GM18499 (cell line): ENCODE results near the gene ZNF219.

Experiments used
- ATAC-seq: cut with Tn5 transposase; IDR thresholded peaks from one replicate; pipeline ENCODE4 v1.9.1; 2021; ENCODE audit warnings: moderate number of reproducible peaks; ENCODE audit not compliant: insufficient read depth, unreplicated experiment

Gene ZNF219

DNA sequence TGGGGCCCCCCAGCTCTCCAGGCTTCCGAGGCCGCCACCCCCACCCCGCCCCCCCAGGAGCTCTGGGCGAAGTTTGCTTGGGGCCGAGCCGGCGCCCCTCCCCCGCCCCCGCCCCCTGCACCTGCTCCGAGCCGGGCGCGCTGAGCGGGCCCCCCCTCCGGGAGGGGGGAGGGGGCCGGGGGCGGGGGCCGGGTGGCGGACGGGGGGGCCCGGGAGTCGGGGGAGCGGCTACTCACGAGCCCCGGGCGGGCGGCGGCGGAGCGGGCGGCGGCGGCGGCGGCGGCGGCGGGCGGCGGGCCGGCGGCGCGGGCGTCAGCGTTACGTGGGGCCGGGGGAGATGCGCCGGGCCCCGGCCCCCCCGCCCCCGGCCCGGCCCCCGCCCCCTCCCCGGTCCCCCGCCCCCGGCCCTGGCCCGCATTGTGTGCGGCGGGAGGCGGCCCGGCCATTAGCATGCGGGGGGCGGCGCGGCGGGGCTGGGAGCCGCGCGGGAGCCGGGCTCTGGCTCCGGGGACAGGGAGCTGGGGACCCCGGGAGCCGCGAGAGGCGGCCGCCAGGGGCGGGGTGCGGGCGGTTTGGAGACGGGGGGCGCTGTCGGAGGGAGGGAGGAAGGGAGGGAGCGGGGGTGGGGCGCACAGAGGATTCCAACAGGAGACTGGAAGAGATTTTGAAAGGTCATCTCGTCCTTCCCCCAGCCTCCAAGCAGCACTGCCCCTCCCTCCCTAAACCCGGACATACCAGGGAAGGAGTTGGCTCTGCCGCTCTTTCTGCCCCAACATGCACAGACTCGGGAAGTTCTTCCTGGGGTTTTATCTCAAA is at the start of gene ZNF219:
ZNF219 (minus strand) TSS at position 580 of the 816 bp plus-strand sequence. CDS start 5,064 bp downstream, outside the sequence.
- no peak for ATAC-seq

DNA sequence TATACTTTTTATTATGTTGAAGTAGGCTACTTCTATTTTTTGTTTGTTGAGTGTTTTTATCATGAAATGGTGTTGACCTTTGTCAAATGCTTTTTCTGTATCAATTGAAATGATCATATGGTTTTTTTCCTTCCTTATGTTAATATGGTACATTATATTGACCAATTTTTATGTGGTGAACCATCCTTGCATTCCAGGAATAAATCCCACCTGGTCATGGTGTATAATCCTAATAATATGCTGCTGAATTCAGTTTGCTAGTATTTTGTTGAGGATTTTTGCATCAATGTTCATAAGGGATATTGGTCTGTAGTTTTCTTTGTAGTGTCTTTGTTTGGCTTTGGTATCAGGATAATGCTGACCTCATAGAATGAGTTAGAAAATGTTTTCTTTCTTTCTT is 47.0 kb upstream of the ZNF219 start:
- no peak for ATAC-seq

DNA sequence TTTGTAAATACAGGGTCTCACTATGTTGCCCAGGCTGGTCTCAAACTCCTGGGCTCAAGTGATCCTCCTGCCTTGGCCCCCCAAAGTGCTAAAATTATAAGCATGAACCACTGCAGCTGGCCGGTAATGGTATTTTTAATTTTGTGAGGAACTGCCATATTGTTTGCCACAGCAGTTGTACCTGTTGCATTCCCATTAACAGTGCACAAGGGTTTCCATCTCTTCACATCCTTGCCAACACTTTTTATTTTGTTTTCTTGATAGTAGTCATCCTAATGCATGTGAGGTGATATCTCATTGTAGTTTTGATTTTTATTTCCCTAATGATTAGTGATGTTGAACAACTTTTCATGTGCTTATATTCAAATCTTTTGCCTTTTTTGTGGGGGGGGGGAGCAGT is 43.9 kb upstream of the ZNF219 start:
- no peak for ATAC-seq

DNA sequence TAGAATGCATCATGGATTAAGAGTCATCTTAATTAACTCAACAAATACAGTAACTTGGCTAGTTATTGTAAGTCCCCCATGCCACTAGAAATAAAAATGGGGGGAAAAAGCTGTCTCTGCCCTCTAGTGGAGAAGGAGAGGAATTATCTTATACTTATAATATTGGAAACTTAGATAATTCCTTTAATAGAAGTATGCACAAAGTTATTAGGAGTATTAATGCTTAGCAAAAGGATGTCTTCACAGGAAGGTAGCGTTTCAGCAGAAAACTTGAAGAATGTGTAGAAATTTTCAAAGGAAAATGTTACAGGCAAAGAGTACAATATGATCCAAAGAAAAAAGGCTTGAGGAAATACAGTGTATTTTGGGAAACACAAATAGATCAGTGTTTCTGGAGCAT is 37.6 kb upstream of the ZNF219 start:
- no peak for ATAC-seq

DNA sequence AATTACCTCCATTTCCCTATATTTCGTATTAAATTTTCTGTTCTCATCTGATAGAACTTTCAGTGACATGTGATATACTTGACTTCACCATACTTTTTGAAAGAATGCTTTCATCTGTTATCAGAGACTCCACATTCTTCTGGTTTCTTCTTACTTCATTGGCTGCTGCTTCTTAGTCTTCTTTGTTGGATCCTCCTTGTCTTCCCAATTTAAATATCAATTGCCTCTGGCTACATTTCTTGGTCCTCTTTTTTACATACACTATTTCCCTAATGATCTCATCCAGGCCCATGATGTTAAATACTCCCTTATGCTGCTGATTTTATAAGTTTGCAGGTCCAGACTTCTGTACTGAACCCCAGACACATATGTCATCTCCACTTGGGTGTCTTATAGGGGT is 35.4 kb upstream of the ZNF219 start:
- no peak for ATAC-seq

DNA sequence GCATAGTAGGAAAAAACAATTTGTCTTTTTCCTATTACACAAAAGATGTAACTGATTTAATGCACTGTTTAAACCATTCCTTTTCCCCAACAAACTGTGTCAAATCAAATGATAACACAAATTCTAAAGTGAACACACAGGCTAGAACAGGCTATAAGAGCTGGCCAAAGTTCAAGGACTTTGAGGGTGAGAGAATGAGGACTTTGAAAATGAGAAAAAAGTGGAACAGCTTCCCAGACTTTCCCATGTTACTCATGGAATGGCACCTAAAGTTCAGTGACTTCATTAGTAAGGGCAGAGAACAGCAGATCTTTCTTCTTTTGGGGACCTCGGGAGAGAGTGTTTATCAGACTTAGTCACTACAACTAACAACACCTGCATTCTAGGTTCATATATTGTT is 25.0 kb upstream of the ZNF219 start:
- no peak for ATAC-seq

DNA sequence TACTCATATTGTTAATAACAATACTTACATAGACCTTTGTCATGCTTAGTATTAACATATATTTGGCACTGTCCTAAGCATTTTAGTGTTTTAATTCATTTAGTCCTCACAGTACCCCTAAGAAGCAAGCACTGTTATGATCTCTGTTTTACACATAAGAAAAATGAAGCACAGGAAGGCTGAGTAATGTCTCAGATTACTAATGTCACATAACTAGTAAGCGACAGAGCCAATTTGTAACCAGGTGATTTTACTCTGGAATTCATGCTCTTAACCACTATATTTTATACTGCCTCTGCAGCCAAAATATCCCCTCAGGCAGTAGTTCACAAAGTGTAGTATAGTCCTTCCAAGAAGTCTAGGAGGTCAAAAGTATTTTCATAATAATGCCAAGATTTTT is 22.7 kb upstream of the ZNF219 start:
- no peak for ATAC-seq

DNA sequence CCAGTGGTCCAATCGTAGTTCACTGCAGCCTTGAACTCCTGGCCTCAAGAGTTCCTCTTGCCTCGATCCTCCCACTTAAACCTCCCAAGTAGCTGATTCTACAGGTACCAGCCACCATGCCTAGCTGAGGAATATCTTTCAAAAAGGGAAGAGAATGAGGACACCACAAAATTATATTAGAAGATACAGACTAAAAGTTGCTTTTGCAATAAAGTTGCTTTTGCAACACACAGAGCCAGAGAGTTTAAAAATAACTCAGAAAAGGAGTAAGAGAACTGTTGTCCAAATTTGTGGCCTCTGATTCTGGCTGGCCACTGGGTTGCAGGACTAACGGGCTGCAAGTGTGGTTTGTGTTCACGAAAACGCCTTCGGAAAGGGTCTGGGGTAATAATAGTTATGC is 22.2 kb upstream of the ZNF219 start:
- ATAC-seq = no peak

DNA sequence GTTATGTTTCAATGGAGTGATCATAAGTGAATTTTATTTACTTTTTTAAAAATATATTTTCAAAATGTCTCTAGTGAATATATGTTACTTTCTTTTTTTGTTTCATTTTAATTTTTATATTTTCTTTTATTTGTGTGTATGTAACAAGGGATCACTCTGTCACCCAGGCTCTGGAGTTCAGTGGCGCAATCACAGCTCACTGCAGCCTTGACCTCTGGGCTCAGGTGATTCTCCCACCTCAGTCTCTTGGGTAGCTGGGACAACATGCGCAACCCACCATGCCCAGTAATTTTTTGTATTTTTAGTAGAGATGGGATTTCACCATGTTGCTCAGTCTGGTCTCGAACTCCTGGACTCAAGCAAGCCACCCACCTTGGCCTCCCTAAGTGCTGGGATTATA is 20.5 kb upstream of the ZNF219 start:
- ATAC-seq = no peak

DNA sequence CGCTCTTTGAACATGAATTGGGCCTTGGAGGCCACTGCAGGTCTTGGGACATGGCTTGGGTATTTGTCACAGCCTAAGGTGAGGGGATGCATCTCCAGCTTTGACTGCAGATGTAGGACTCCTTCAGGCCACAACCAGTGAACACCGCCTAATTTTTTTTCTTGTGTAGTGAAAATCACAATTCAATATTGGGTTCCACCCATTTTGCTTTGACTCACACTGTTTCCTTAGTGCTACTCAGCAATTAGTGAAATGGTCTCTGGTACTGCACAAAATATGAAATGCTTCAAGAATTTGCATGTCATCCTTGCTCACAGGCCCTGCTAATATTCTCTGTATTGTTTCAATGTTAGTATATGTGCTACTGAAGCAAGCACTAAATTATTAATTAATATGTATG is 14.9 kb upstream of the ZNF219 start:
- no peak for ATAC-seq

DNA sequence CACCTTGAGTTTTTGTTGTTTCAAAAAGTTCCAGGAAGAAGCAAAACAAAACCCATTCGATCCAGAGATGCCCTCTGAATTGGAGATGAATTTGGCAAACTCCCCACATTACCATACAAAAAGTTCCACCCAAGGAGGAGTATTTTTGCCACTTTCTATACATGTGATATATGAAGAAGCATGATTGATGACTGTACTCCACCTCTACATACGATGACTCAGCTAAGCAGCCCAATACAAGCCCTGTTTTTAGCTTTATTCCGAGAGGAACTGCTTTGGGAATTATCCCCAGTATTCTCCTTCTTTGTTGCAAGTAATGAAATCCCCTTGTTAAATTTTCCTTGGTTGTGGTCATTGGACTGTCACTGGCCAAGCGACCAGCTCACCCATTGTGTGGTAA is 13.8 kb upstream of the ZNF219 start:
- ATAC-seq = no peak

DNA sequence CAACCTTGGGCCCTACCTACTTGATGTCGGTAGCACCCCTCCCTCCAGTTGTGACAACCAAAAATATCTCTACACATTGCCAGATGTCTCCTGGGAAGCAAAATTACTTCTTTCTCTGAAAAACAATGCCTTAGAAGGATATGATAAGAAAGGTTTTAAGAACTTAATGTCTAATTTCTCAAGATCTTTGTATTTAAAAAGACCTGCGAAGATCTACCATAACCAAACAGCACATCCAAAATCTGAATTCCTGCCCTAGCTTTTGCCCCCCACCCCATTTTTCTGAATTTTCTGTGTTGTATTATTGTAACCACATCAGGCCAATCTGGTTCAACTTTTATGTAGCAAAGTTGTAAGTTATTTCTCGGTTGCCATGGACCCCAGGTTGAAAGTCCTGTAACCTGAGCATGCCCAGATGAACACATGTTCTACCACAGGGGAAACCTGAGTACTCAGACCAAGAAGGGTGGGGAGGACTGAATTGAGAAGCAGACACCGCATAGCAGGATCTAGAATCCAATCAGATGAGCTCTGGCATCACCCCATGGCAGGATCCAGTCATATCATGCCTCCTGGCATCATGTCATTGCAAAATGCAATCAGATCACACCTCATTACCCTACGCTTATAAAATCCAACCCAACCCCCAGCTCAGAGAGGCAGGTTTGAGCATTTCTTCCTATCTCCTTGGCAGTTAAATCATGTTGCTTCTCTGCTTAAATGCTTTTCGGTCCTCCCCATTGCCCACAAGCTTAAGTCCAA is 11.1 kb upstream of the ZNF219 start:
- peak; percentile 41 for ATAC-seq

DNA sequence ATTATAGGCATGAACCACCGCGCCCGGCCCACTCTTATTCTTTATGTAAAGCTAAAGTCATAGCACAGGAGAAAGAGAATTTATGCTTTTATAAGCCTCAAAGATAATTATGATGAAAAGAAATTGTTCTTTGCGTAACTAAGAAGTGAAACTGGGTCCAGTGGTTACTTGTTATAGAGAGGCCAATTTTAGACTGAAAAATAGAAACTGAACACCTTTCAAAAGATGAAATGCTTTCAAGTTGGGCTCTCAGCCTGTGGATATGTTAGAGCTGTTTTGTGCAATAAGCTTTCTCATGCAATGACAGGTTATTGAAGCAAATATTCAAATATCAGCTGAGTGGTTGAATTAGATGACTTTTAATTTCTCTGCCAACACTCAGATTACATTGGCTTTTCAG is 10.3 kb upstream of the ZNF219 start:
- no peak for ATAC-seq

DNA sequence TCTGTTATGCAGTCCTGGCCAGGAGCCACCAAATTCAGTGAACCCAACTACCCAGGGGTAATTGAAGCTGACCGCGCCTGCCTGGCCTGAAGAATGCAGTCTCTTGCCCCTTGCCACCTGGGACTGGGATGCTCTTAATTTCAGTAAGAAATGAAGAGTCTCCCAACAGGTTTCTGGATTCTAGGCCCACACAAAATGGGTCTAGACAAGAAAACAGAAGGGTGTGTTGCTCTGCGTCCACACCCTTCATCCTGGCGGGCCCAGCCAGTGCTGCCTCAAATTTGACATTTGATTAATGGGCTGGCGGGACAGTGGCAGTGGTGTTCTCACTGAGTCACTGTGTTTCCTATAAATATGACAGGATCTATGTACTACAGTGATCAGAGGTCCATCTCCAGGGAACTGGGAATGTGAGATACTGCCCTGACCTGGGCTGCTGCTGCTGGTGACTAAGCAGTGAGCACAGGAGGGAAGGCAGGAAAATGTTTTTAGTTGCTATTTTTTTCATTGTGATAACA is 8.9 kb upstream of the ZNF219 start:
- ATAC-seq = no peak

DNA sequence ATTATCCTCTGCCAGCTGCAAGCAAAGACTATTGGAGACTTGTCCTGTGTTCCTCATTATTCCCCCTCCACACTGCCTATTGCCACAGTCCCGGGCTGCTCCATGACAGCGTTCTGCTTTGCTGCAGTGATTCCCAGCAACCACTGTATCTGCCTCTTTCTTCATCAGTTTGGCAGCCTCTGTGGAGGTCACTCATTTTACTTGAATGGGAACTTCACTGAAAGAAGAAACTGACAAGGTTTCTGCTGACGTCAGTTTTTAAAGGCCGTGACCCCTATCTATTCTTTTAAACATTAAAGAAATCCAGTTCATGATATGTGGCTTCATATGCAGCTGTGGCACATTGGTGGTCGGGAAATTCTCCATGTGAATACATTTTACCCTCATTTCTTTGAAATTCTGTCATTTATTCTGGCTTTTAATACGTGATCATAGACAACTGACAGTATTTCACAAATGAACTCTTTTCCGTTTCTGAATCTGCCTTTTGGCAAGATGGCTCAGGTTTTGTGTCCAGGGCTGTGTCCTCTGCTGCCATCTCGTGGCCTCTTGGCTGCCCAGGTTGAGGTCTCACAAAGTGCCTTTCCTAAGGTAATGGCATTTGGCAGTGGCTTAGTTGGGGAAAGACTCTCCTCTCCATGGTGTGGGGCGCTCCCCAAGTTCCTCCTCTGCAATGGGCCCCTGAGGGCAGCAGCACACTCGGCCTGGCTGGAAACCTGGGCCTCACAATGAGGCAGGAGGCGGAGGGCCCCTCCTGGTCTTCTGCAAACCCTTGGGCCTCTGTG is 8.2 kb upstream of the ZNF219 start:
- ATAC-seq = no peak

DNA sequence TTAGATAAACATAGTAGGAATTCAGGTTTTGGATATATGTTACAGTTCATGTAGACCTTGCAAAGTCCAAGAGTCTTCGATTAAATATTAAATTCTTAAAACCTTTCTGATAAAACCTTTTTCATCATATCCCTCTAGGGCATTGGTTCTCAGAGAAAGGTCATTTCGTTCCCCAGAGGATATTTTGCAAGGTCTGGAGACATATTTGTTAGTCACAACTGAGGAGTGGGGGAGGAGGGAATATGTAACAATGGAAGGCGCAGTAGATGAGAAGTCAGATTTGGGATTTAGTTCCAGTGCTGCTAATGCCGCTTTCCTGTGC is 7.7 kb upstream of the ZNF219 start:
- ATAC-seq = no peak

DNA sequence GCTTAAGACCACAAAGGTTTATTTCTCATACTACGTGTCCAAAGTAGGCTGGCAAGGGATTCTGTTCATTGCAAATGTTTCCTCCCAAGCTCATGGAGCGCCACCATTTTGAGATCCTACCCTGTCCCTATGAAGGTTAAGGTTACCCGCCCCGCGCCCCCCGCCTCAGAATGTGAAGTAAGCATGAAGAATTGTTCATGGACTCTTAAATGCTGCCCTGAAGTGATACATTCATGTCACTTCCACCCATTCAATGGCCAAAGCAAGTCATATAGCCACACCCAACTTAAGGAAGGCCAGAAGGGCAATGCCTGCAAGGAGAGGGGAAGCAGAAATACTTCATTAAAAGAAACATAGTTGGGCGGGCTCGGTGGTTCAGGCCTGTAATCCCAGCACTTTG is 6.6 kb upstream of the ZNF219 start:
- ATAC-seq = no peak

DNA sequence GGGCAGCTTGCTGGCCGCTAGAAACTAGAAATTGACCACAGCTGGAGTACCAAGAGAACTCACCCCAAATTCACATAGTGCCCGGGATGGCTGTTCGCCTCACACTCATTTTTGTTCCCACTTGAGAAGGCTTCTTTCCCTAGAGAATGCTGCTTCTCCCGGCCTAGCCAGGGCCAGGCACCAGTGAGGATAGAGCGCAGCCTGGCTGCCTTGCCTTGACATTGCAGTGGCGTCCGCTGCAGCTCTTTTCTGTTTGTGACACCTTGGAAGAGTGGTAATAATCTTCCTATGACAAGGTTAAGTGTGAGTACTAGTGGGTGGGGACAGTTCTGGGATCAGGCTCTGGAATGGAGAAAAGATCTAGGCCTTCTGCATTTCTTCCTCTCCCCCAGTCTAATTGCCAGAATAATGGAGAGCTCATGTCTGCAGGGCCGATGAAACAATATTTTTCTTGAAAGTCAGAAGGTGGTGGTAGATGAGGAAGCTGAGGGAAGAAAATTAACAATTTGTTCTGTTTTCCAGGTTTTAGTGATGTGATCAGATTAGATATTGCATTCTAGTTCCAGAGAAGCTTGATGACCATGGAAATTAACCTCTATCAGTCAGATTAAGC is 6.1 kb upstream of the ZNF219 start:
- ATAC-seq = no peak

DNA sequence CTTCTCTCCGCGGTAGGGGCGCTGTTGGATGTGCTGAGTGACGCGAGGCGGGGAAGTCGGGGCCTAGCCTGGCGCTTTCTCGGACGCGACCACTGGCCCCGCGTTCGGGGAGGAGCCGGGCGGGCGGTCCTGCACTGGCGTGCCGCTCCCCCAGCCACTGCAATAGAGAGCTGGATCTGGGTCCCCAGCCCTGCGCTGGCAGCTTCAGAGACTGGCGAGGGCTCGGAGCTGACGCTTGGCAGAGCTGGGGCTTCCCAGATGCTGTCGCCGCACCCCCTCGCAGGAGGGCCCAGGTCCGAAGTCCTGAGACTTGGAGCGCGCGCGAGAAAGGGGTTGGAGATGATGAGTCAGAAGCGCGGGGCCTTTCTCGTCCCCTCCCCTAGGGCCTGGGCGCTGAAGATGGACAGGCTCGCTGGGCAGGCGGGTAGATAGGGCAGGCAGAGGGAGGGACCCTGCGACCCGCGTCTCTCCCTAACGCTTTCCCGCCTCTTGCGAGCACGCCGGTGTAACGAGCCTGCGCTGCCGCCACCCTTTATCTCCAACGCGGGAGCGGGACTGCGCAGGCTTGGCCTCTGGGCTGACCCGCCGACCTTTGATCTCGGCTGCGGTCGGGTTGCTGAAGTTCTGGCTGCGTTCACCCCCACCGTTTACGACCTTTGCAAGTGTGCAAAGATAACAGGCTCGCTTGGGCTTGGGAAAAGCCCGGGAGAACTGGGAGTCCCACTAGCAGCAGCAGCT is 5.4 kb upstream of the ZNF219 start:
- ATAC-seq = peak; percentile 71

DNA sequence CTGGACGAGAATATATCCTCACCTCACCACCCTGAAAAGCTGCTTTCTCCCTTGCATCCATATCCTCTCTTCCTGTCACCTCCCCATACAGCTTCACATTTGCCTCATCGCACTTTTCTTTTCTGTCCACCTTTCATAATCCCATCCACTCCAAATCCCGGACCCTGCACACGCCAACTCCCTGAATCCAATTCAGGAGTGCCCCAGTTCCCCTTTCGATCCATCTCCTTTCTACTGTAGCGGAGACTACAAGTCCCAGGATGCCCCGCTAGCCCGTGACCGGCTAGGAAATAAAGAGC is 4.9 kb upstream of the ZNF219 start:
- peak; percentile 1 for ATAC-seq
